AG04450 (cell line): Measurements from ENCODE around the gene ACTMAP. TPM values are rescaled to one million over a fixed set of nuclear protein-coding genes. Genes with fewer than 3 reads are reported as not detected.
A peak's percentile ranks its signal among the peaks of the same experiment; 100 is the strongest.

ENCODE experiments used
- CTCF ChIA-PET: fragments of 300-600, 350-600 bp; formaldehyde crosslinking; extraction: SDS; loops from one replicate; lab custom pipeline; 2022; ENCODE audit warnings: antibody characterized with exemption, inconsistent platforms; lab: Charles Lee
- POLR2A ChIA-PET: fragments of 350-600 bp; formaldehyde crosslinking; extraction: SDS; loops from one replicate; lab custom pipeline; 2021; ENCODE audit warnings: antibody characterized with exemption, inconsistent platforms; lab: Yijun Ruan, JAX
- DNase-seq: peaks from one replicate; pipeline ENCODE4 v3.0.0-alpha.2; 2011; ENCODE audit warnings: low read depth, low spot score
- H3K27ac ChIP-seq: one replicate; pipeline ENCODE4 v1.5.1; 2012; ENCODE audit warnings: low read depth, low read length, control low read depth
- H3K27me3 ChIP-seq: one replicate; pipeline ENCODE4 v1.6.0; 2012; ENCODE audit warnings: low read length; ENCODE audit not compliant: control insufficient read depth, insufficient read depth
- H3K4me3 ChIP-seq: 2 replicates; pipeline ENCODE4 v1.5.1; 2011; ENCODE audit warnings: mild to moderate bottlenecking, low read depth, low read length, control low read depth
- H3K9me3 ChIP-seq: 2 replicates; pipeline ENCODE4 v1.5.1; 2012; ENCODE audit warnings: low read length; ENCODE audit not compliant: control insufficient read depth, insufficient read depth
- CTCF ChIP-seq: IDR thresholded peaks from 2 replicates; pipeline ENCODE4 v1.5.1; 2011; ENCODE audit warnings: low read depth, low read length, control low read depth, inconsistent platforms
- polyA plus RNA-seq: library from polyadenylated mRNA; depleted of rRNA; stranded (reverse); fragments of >200 nt; gene quantifications from 2 replicates; pipeline ENCODE4 v1.2.3, GENCODE V29; 2011

The ACTMAP gene
- polyA plus RNA-seq, 1 experiment, result 2.9 TPM

DNA sequence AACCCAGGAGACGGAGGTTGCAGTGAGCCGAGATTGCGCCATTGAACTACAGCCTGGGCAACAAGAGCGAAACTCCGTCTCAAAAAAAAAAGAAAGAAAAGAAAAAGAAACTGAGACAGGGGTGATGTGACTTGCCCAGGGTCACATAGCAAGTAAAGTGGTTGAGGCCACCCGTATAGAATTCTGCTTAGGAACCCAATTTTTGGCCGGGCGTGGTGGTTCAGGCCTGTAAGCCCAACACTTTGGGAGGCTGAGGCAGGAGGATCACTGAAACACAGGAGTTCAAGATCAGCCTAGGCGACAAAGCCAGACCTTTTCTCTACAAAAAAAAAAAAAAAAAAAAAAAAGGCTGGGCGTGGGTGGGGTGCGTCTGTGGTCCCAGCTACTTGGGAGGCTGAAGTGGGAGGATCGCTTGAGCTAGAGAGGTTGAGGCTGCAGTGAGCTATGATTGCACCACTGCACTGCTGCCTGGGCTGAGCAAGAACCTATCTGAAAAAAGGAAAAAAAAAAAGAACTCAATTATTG, 2.0 kb upstream of the ACTMAP start:
- no peak for TF ChIP-seq CTCF
- H3K4me3 ChIP-seq, result peak overlapping the region; percentile 94
- H3K27ac ChIP-seq, result no peak overlapping the region
- ChIA-PET CTCF (interaction anchor here (1.2 kb wide), 1 partner anchor 89 kb away, joined by 3 read pairs; no protein-coding TSS in a partner anchor), POLR2A (interaction anchor here (0.6 to 0.7 kb wide), 2 partner anchors 26 to 61 kb away, joined by 3 read pairs; partner anchors contain the start of gene RAB4B)
- H3K9me3 ChIP-seq, result no peaks in the 10 kb centered on the region
- no peaks in the 10 kb centered on the region for H3K27me3 ChIP-seq
- no peak for DNase-seq

DNA sequence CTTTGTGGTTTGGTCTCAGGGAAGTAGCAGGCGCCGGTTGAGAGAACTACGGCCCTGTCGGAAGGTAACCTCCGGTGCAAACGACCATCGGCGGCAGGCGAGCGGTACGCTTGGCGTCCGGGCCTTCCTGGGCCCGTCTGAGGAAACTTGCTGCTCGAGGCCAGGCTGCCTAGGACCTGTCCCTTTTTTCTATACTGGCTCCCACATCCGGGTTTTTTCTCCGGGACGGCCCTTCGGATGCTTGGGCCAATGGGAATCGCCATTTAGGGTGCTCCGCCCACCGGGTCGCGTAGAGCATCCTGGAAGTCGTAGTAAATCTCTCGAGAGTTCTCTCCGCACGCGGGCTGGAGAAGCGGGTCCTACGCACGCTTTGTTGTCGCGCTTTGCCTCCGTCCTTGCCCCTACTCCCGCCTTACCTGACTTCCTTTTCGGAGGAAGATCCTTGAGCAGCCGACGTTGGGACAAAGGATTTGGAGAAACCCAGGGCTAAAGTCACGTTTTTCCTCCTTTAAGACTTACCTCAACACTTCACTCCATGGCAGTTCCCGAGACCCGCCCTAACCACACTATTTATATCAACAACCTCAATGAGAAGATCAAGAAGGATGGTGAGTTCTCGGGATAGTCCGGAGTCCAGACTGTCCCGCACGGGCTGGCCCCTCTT, 729 bp upstream of the ACTMAP start, which contains the start of gene SNRPA:
Gene SNRPA (plus strand): TSS at position 330 of the 664 bp plus-strand sequence. CDS start 206 bp downstream, at position 536.
- Histone ChIP-seq H3K9me3 (no peaks in the 10 kb centered on the region), H3K27ac (peak within 1 kb of the TSS; percentile 96), H3K27me3 (no peaks in the 10 kb centered on the region), H3K4me3 (peak within 1 kb of the TSS; percentile 94)
- TF ChIP-seq CTCF, result no peak
- ChIA-PET POLR2A (interaction anchor here (0.6 to 1.8 kb wide), 10 partner anchors 9 to 105 kb away, joined by 3 to 28 read pairs (median 8); partner anchors contain the start of genes COQ8B, EGLN2, ITPKC and NUMBL), CTCF (interaction anchor here (1.7 kb wide), 1 partner anchor 88 kb away, joined by 7 read pairs; no protein-coding TSS in a partner anchor)
- peak; percentile 94 for DNase-seq

GRCh38 chr19:40747536-40747935, 2.7 kb downstream of the ACTMAP start:
- H3K27ac ChIP-seq, result no peak overlapping the region
- CTCF ChIA-PET, result interaction anchor here (1.4 kb wide), 1 partner anchor 59 kb away, joined by 4 read pairs; no protein-coding TSS in a partner anchor
- TF ChIP-seq CTCF, result no peak

GRCh38 chr19:40745402-40745780, 4.9 kb downstream of the ACTMAP start:
- peak; percentile 24 for DNase-seq
- H3K27ac ChIP-seq, result peak overlapping the region; percentile 42
- CTCF ChIA-PET, result interaction anchor here (1.7 kb wide), 1 partner anchor 61 kb away, joined by 4 read pairs; no protein-coding TSS in a partner anchor
- H3K4me3 ChIP-seq, result no peak overlapping the region
- no peaks in the 10 kb centered on the region for H3K27me3 ChIP-seq
- no peaks in the 10 kb centered on the region for H3K9me3 ChIP-seq
- POLR2A ChIA-PET, result interaction anchor here (1.1 to 1.5 kb wide), 3 partner anchors 28 to 82 kb away, joined by 3 to 5 read pairs (median 4); partner anchors contain the start of genes COQ8B and ITPKC
- TF ChIP-seq CTCF, result no peak

More at GRCh38 chr19:40747536-40747935, 2.7 kb downstream of the ACTMAP start:
- no peak for DNase-seq
- no peaks in the 10 kb centered on the region for H3K27me3 ChIP-seq
- POLR2A ChIA-PET, result no interaction called here
- no peaks in the 10 kb centered on the region for H3K9me3 ChIP-seq
- no peak overlapping the region for H3K4me3 ChIP-seq
